ENCODE results near the gene SIL1.
"Not testable (repeated sequence)": the region's sequence is repeated elsewhere in the genome, so short reads cannot be mapped to it uniquely, and the experiment has no call there.

Gene SIL1

DNA sequence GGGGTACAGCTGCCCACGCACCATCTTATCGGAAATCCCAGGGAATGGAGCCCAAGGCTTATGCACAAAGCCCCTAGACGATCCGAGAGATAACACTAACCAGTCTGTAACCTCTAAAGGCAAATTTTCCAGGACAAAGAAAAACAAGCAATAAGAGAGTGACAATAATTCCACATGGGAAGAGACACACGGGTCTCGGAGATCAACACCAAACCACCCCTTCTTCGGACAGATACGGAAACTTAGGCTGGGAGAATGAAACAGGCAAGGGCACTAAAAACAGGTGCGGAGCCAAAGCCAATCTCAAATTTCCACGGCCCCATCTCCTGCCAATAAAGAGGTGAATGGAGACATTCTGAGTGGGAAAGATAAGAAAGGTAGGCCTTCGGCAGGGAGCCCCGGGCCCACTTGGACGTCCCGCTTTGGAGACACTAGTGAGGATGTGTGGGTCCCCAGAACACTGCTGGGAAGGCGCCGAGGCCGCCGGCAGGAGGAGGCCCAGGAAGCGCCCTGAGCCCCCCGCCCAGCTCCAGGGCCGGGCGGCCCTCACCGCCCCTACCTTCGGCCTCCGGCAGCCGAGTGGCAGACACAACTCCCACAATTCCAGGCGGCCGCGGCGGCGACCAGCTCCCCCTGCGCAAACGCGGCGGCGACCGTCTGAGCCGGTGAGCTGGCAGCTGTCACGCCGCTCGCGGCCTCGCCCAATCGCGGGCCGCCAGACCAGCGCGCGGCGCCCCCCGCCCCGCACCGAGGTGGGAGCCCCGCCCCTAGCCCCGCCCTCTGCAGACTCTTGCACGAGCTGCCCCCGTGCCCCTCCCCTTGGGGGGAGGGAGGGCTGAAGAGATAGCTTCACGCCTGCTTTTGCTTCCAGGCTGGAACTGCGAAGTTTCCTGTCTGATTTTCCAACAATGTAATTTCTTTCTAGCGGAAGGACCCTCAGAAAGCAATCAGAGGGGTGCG lies at the start of gene SIL1:
TSS of gene SIL1 (minus strand) at position 659 of the 960 bp plus-strand sequence. CDS start 70,525 bp downstream, outside the sequence.
- peak; percentile 92 to 98 (median 97) for DNase-seq (ENCODE audit: low read depth in 3 of 3)

DNA sequence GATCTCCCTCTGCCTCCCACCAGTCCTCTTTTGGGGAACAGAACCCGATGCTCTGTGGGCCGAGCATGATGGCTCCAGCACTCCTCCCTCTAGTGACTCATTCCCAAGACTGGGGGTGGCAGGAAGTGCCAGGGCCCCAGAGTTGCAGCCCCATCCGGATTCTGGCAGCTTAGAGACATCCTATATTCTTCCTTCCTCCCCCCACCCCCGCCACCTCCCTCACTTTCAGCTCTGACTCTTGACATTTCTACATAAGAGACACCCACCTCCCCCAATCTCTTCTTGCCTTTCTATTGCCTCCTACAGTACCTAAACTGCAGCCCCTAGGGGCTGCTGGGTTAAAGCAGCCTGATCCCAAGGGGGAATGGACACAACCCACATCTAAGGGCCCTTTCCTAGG lies 48.2 kb upstream of the SIL1 start:
- DNase-seq (ENCODE audit: low read depth in 3 of 3): peak; percentile 14 to 35 (median 32)

DNA sequence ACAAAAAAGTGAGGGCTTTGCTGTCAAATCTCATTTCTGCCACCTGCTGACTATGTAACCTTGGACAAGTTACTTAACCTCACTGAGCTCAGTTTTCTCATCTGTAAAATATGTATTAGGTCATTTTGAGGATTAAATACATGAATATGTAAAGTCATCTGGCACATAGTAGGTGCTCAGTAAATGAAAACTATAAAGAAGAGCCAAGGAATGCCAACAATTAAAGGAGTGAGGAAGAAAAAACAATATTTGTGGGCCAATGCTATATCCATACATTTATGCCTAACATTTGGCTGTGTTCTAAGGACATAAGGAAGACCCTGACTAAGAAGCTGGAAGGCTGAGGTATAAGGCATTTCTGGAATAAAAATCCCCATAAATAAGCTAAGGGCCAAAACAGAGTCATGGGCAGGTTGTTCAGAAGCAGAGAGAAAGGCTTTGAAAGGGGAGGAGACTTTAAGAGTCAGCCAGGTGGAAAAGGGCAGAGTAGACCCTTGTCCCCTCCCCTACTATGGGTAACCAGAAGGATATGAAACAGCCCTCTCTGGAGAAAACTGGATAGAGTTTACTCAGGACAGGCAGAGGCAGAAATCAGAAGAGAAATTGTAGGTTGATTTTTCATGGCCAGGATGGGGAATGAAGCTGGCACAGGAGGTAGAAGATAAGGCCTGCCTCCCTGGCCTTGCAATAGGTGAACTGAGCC lies 47.6 kb upstream of the SIL1 start:
- no peak for DNase-seq (ENCODE audit: low read depth in 3 of 3)

DNA sequence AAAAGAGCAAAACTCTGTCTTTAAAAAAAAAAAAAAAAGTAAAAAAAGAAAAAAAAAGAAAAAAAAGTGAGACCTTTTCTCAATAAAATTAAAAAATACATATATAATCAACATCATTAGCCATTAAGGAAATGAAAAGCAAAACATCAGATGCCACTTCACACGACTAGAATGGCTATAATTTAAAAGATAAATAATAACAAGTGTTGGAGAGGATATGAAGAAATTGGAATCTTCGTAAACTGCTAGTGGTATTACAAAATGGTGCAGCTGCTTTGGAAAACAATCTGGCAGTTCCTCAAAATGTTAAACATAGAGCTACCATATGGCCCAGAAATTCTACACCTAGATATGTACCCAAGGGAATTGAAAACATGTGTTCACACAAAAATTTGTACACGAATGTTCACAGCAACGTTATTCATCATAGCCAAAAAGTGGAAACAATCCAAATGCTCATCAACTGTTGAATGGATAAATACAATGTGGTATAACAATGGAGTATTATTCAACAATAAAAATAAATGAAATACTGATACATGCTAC lies 45.3 kb upstream of the SIL1 start:
- DNase-seq (ENCODE audit: low read depth in 3 of 3): no peak

DNA sequence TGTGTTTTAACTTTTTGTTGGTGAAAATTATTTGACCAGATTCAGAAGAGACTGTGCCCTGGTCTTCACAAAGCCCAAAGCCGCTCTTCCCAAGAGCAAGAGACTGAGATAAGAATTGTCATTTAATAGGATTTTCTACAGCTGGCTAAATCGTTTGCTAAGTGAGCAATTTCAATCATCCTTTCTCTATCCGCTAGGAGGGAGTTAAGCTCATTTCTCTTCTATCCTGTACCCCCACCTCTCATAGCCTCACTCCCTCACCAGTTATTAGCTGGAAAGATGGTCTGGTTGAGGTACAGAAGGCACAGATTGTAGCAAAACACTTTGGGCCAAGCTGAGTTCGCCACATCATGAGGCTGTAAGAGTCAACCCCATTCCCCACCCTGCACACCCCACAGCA lies 43.0 kb upstream of the SIL1 start:
- no peak for DNase-seq (ENCODE audit: low read depth in 3 of 3)

DNA sequence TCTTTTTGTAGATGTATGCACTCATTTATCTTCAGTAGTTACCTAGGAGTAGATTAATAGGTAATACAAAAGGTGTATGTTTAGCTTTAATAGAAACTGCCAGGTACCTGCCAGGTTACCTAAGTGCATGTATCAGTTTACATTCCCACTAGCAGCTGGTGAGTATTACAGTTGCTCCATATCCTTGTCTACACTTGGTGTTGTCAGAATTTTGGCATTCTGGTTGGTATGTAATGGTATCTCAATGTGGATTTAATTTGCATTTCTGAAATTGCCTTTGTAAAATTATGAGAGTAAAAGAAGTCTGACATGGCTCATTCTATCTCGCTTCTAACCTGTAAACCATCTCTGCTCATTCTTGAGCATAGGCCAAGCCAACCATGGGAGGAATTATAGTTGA lies 38.3 kb upstream of the SIL1 start:
- DNase-seq (ENCODE audit: low read depth in 3 of 3): no peak

DNA sequence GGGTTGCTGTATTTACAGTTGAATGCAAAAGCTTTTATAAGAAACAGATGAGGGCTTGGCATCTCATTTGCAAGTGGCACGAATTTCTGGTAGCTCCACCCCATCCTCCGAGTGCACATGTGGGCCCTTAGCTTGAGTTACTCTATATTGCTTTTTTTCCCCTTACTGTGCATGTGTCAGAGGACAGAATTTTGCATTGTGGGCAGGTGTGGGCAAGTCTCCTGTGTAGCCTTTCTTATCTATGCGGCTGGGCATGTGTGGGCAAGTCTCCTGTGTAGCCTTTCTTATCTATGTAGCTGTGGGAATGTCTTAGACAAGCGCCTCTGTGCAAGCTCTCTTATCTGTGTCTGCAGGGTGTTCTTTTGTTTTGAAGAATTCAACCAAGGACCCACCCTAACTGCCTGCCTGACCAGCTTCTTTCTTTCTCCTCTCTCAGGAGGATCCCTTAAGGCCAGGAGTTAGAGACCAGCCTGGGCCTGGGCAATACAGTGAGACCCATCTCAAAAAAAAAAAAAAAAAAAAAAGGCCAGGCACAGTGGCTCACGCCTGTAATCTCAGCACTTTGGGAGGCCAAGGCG lies 34.1 kb upstream of the SIL1 start:
- no peak for DNase-seq (ENCODE audit: low read depth in 3 of 3)

DNA sequence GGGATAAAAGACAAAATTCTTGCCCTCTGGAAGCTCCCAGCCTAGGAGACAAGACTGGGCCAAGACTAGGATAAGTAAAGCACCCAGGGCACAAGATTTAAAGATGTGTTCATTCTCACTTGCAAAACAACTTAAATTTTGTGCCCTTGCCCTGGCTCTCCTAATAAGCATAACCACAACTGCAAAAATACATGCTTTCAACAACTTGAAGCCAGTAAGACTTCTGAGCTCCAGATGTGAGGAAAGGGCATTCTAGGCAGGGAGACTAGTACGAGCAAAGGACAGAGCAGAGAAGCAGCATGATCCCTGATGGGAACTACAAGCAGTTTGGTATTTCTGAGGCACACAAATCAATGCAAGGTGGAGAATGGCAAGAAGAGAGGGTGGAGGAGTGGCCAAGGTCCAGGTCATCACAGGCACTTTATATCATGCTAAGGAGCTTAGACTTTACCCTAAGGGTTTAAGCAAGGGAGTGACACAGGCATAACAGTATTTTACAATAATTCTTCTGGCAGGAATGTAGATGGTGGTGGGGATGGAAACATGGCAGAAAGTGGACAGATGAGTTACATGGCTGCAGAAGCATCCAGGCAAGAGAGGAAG lies 30.1 kb upstream of the SIL1 start:
- DNase-seq (ENCODE audit: low read depth in 3 of 3): no peak

DNA sequence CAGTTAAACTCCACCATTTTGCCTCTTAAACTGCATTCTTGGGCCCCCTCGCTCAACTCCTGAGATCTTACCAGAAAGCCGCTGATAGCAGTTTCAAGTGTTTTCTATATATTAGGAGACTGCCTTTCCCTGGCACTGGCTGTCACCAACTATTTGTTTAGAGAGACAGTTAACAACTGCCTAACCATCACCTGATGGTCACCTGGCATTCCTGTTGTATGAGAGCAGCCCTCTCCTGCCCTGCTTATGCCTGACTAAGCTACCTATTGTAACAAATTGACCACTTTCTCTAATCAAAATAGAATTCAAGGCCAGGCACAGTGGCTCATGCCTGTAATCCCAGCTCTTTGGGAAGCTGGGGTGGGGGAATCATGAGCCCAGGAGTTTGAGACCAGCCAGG lies 28.0 kb upstream of the SIL1 start:
- DNase-seq (ENCODE audit: low read depth in 3 of 3): no peak

DNA sequence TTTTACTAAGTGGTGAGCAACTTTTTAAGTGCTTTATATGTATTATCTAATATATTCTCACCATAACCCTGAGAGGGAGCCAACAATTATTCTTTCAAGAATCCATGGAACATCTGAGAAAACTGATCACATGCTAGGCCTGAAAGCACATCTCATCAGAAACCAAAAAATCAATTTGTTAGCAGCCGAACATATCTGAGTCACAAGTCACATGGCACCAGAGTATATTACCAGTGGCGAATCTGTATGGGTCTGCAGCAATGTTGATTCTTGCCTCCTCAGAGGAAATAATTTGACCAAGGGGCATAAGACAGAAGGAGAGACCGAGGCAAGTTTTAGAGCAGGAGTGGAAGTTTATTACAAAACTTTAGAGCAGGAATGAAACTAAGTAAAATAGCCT lies 25.3 kb upstream of the SIL1 start:
- no peak for DNase-seq (ENCODE audit: low read depth in 3 of 3)

DNA sequence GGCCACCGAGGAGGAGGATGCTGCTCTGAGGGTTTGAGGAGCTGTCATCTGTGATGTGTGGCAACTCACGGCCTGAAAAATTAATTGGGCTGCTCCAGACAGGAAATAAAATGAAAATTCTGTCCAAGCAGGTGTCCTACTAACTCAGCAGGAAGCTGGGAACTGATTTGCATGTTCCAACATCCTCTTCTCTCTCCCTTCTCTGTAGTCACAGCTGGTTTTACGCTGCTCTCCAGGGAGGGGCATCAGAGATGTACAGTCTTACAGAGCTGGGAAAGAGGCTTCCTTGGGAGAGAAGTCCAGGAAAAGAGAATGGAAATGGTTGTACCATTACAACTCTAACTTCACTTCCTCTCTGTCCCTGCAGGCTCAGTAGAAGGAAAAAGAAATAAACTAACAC lies 24.2 kb upstream of the SIL1 start:
- no peak for DNase-seq (ENCODE audit: low read depth in 3 of 3)

DNA sequence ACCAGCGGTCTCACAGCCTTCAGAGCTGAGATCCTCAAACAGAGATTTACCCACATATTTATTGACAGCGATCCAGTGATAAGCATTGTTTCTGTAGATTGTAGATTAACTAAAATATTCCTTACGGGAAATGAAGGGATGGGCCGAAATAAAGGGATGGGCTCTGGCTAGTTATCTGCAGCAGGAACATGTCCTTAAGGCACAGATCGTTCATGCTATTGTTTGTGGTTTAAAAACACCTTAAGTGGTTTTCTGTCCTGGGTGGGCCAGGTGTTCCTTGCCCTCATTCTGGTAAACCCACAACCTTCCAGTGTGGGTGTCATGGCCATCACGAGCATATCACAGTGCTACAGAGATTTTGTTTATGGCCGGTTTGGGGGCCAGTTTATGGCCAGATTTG lies 19.9 kb upstream of the SIL1 start:
- not testable (repeated sequence) for DNase-seq (ENCODE audit: low read depth in 3 of 3)

DNA sequence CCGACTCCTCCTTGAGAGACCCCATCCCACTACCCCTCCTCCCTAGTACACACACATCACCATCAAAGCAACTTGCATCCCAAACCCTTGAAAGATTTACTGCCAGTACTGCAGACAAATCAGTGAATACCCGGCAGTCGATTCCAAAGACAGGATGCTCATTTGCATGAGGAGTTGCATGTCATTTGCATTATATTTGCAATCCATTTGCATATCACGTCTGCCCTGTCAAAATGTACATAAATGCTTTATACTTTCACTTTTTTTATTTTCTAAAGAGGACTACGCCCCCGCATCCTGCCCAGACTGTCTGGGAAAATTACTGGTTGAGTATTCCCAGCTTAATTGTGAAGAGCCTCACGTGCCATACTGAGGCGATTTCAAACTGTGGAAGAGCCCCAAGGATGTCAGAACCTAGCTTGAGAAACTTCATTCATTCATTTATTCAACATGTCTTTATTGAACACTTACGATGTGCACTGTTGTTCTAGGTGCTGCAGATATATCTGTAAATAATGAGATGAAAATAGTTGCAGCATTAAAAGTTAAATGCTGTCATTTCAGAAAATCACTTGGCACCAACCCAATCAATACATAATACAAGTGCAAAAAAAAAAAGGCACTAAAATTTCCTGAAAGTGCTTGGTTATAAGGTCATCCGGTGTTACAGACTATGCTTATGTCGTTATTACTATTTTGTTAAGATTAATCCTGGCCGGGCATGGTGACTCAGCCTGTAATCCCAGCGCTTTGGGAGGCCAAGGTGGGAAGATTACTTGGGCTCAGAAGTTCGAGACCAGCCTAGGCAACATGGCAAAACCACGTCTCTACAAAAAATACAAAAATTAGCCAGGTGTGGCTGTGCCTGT lies 17.2 kb upstream of the SIL1 start:
- DNase-seq (ENCODE audit: low read depth in 3 of 3): no peak

DNA sequence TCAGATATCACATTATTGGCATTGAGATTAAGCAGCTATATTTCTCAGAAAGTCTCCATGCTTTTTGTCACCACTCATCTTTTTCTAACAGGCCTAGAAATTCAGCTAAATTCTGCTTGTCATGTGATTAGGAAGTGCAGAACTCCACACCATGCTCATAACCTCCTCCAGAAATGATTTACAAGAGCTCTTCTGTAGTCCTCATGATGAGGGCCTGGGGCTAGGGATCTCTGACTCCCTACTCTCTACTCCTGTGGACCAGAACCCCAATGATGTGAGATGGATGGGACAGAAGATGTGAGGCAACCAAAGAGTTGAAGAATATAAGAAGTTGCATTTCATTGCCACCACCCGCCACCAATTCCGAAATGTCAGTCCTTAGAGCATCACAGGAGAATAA lies 16.5 kb upstream of the SIL1 start:
- no peak for DNase-seq (ENCODE audit: low read depth in 3 of 3)

DNA sequence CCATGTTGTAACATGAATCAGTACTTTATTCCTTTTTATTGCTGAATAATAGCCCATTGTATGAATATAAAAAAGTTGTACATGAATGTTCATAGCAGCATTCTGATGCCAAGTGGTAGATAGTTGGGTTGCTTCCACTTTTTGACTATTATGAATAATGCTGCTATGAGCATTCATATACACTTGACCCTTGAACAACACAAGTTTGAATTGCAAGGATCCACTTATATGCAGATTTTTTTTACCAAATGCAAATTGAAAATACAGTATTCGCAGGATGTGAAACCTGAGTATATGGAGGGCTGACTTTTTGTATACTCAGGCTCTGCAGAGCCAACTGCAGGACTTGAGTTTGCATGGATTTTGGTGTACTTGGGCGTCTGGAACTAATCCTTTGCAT lies 14.7 kb upstream of the SIL1 start:
- no peak for DNase-seq (ENCODE audit: low read depth in 3 of 3)

DNA sequence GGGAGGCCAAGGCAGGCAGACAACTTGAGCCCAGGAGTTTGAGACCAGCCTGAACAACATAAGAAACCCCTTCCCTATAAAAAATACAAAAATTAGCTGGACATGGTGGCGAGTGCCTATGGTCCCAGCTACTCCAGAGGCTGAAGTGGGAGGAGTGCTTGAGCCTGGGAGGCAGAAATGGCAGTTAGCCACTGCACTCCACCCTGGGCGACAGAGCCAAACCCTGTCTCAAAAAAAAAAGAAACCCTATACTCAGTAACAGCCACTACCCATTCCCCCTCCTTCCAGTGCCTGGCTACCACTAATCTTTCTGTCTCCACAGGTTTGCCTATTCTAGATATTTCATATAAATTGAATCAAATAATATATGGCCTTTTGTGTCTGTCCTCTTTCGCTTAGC lies 14.3 kb upstream of the SIL1 start:
- no peak for DNase-seq (ENCODE audit: low read depth in 3 of 3)

DNA sequence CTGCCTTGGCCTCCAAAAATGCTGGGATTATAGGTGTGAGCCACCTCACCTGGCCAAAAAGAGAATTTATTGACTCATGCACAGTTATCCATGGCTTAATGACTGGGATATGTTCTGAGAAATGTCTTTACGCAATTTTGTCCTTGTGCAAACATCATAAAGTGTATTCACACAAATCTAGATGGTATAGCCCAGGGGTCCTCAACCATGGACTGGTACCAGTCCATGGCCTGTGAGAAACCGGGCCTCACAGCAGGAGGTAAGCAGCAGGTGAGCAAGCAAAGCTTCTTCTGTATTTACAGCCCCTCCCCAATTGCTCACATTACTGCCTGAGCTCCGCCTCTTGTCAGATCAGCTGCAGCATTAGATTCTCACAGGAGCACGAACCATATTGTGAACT lies 12.4 kb upstream of the SIL1 start:
- DNase-seq (ENCODE audit: low read depth in 3 of 3): no peak

DNA sequence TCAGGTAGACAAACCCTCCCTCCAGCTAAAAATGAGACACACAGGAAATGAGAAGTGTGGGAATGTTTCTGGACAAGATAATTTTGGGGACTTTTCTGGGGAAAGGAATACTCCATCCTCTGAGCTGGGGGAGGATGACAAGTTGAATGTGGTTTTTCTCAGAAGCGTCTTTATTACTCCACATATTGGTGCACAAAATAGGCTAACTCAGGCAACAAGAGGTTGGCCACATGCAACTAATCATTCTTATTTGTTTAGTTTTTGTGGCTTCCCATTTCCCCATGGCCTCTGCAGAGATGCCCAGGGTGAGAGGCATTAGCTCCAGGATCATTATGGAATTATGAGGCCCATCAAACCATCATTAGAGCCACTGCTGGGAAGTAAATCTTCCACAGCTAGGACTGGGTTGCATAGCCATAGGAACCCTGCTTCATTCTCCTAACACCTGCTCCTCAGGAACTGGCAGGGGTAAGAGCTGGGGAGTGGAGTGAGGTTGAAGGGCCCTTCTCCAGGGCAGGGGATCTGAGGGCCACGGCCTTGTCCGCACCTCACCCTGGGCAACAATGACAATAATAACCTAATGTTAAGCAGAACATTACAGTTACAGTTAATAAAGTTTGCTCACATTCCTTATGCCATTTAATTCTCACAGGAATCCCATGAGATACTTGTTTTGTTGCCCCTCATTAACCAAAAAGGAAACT lies 9.3 kb upstream of the SIL1 start:
- DNase-seq (ENCODE audit: low read depth in 3 of 3): no peak

DNA sequence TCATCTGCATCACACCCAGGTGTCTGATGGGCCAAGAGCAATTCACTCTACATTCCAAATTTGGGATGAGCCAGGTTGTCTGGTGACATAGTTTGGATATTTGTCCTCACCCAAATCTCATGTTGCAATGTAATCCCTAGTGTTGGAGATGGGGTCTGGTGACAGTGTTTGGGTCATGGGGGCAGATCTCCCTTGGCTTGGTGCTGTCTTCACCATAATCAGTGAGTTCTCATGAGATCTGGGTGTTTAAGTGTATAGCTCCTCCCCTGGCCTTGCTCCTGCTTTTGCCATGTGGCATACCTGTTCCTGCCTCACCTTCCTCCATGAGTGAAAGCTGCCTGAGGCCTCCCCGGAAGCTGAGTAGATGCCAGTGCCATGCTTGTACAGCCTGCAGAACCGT lies 7.4 kb upstream of the SIL1 start:
- no peak for DNase-seq (ENCODE audit: low read depth in 3 of 3)

DNA sequence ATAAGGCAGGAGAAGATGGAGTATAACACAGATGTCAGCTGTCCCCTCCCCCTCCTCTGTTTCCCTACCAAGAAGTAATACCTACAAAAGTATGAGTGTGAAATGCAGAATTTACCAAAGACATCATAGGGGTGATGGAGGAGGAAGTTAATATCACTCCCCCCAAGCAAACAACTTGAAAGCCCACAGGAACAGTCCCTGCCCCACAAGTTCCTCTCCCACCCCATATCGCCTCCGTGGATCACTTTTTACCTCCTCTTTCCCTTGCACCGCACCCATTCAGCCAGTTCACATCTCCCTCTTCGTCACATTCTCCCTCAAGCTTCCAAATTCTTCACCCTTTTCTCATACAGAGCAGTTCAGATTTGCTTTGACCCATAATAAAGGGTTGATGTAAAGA lies 7.0 kb upstream of the SIL1 start:
- no peak for DNase-seq (ENCODE audit: low read depth in 3 of 3)
